HFFc6 (cell line): ENCODE measurements around the gene ABCA3. TPM values are rescaled to one million over a fixed set of nuclear protein-coding genes. Genes with fewer than 3 reads are reported as not detected.

Experiments
- DNase-seq: peaks from one replicate; pipeline ENCODE4 v3.0.0-alpha.2; 2018
- H3K27ac Mint-ChIP-seq: 2 replicates; pipeline ENCODE4 v1.8.0; 2020; ENCODE audit warnings: mild to moderate bottlenecking, mixed read lengths
- H3K27me3 Mint-ChIP-seq: 2 replicates; pipeline ENCODE4 v1.8.0; 2021; ENCODE audit warnings: mild to moderate bottlenecking, moderate library complexity, mixed read lengths; ENCODE audit not compliant: insufficient read depth
- H3K36me3 Mint-ChIP-seq: 2 replicates; pipeline ENCODE4 v1.8.0; 2021; ENCODE audit warnings: low read depth, mixed read lengths
- H3K4me1 Mint-ChIP-seq: 2 replicates; pipeline ENCODE4 v1.8.0; 2020; ENCODE audit warnings: low read depth, mixed read lengths
- H3K4me3 Mint-ChIP-seq: 2 replicates; pipeline ENCODE4 v1.8.0; 2020; ENCODE audit warnings: mild to moderate bottlenecking, moderate library complexity, mixed read lengths
- H3K9me3 Mint-ChIP-seq: 2 replicates; pipeline ENCODE4 v1.8.0; 2020; ENCODE audit warnings: mild to moderate bottlenecking, mixed read lengths
- CTCF ChIP-seq: fragments of 200-600 bp; sonication (generic); IDR thresholded peaks from 2 replicates; pipeline ENCODE4 v1.5.0; 2021; ENCODE audit warnings: antibody characterized with exemption, mild to moderate bottlenecking
- total RNA-seq, 6 experiments: library from RNA; stranded (reverse); fragmentation: NEBNext Ultra II Directional; extraction: Animal tissue kit (Norgen Biotek cat#: 25700); gene quantifications; 2 replicates in 1 of 6; 3 replicates in 5 of 6; pipeline ENCODE4 v1.2.3, GENCODE V29; 2021

Gene ABCA3
- total RNA-seq, 6 experiments from 2014 or later: 1.9 to 3.6 (median 2.4) TPM

GRCh38 chr16:2287916-2288547 is 52.5 kb downstream of the ABCA3 start:
- H3K27me3 Mint-ChIP-seq: peaks cover 6% of the 10 kb centered on the region
- H3K27ac Mint-ChIP-seq: no peak overlapping the region
- no peaks in the 10 kb centered on the region for H3K4me1 Mint-ChIP-seq
- no peak overlapping the region for H3K4me3 Mint-ChIP-seq
- H3K9me3 Mint-ChIP-seq: no peaks in the 10 kb centered on the region
- H3K36me3 Mint-ChIP-seq: no peaks in the 10 kb centered on the region
- no peak for TF ChIP-seq CTCF
- no peak for DNase-seq

GRCh38 chr16:2286550-2286949 is 54.0 kb downstream of the ABCA3 start:
- Mint-ChIP-seq H3K27ac (no peak overlapping the region), H3K4me1 (no peaks in the 10 kb centered on the region), H3K9me3 (no peaks in the 10 kb centered on the region)

GRCh38 chr16:2285731-2286191 is 54.8 kb downstream of the ABCA3 start:
- no peak overlapping the region for H3K4me3 Mint-ChIP-seq
- H3K4me1 Mint-ChIP-seq: no peaks in the 10 kb centered on the region
- no peaks in the 10 kb centered on the region for H3K36me3 Mint-ChIP-seq
- TF ChIP-seq CTCF: no peak
- H3K27ac Mint-ChIP-seq: no peak overlapping the region
- H3K27me3 Mint-ChIP-seq: peaks cover 13% of the 10 kb centered on the region
- DNase-seq: no peak
- H3K9me3 Mint-ChIP-seq: no peaks in the 10 kb centered on the region

More at GRCh38 chr16:2286550-2286949, 54.0 kb downstream of the ABCA3 start:
- TF ChIP-seq CTCF: no peak
- peaks cover 5% of the 10 kb centered on the region for H3K27me3 Mint-ChIP-seq
- no peaks in the 10 kb centered on the region for H3K36me3 Mint-ChIP-seq
- DNase-seq: no peak
- no peak overlapping the region for H3K4me3 Mint-ChIP-seq

DNA sequence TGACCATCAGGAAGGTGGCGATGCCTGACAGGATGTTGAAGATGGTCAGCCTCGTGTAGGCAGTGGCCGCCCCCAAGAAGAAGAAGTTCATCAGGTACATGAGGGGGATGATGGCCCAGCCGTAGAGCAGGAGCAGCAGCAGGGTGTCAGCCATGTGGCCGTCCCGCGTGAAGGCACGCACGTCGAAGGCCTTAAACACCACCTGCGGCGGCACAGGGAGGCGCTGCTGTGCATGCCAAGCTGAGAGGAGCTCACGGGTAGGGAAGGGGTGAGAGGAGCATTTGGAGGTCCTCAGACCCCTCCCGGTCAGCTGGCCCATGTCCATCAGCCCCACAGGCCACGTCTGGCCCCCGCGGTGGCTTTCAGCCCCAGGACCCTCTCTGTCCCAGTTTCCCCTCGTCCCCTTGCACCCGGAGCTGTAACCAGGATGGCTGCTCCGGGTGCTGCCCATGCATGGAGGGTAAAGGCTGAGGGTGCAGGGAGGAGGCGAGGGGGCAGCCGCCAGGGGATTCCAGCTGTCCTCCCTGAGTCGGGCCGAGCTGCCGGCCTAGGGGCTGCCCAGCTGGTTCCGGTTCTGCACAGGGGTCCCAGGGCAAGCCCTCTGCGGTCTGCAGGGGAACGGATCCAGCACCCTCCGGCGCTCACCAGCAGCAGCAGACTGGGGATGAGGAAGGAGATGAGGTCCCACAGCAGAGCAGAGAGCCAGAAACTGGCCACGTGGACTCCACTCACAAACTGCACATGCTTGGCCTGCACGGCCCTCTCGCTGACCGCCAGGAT is 55.5 kb downstream of the ABCA3 start:
- Mint-ChIP-seq H3K36me3 (no peaks in the 10 kb centered on the region), H3K4me3 (no peak overlapping the region), H3K27ac (no peak overlapping the region), H3K9me3 (no peaks in the 10 kb centered on the region), H3K27me3 (peaks cover 12% of the 10 kb centered on the region), H3K4me1 (no peaks in the 10 kb centered on the region)
- TF ChIP-seq CTCF: no peak
- DNase-seq: no peak

GRCh38 chr16:2284001-2284770 is 56.3 kb downstream of the ABCA3 start:
- Mint-ChIP-seq H3K27ac (no peak overlapping the region), H3K4me3 (no peak overlapping the region), H3K9me3 (no peaks in the 10 kb centered on the region), H3K36me3 (no peaks in the 10 kb centered on the region), H3K4me1 (no peaks in the 10 kb centered on the region), H3K27me3 (peaks cover 18% of the 10 kb centered on the region)
- DNase-seq: no peak
- TF ChIP-seq CTCF: no peak
